Fibroblast of the aortic adventitia (primary cell): ENCODE data around the gene ENTPD6. TPM values are rescaled to one million over a fixed set of nuclear protein-coding genes. Genes with fewer than 3 reads are reported as not detected.

ENCODE experiments used
- DNase-seq: peaks from one replicate; pipeline ENCODE4 v3.0.0-alpha.2; 2010; ENCODE audit warnings: low read depth
- H3K4me3 ChIP-seq: 2 replicates; pipeline ENCODE4 v1.5.1; 2011; ENCODE audit warnings: low read depth, mild to moderate bottlenecking, control low read depth, low read length, moderate library complexity
- CTCF ChIP-seq: IDR thresholded peaks from 2 replicates; pipeline ENCODE4 v1.5.1; 2011; ENCODE audit warnings: mild to moderate bottlenecking, low read length, control low read depth, inconsistent platforms; ENCODE audit not compliant: insufficient read depth
- total RNA-seq: library from RNA; depleted of rRNA; stranded (reverse); fragments of >200 nt; gene quantifications from 2 replicates; pipeline ENCODE4 v1.2.3, GENCODE V29; 2012; ENCODE audit warnings: low replicate concordance

Gene ENTPD6
- total RNA-seq, 1 donor, result 40.5 TPM

DNA sequence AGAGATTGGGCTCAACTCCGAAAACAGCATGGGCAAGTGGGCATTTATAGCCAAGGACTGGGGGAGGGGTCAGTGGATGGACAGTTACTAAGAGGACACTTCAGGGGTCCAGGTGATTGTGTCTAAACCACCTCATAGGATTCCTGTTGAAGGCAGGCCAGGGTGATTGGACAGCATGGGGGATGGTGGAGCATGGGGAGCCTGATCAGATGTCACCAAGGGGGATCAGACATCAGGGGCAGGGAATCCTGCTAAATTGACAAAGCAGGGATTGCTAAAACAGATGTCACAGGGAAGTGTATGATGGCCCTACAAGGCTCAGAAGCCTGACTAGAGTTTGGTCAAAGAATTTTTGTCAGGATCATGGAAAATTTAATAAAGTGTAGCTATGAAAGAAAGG is 49.9 kb downstream of the ENTPD6 start:
- TF ChIP-seq CTCF, result no peak
- DNase-seq, result no peak

DNA sequence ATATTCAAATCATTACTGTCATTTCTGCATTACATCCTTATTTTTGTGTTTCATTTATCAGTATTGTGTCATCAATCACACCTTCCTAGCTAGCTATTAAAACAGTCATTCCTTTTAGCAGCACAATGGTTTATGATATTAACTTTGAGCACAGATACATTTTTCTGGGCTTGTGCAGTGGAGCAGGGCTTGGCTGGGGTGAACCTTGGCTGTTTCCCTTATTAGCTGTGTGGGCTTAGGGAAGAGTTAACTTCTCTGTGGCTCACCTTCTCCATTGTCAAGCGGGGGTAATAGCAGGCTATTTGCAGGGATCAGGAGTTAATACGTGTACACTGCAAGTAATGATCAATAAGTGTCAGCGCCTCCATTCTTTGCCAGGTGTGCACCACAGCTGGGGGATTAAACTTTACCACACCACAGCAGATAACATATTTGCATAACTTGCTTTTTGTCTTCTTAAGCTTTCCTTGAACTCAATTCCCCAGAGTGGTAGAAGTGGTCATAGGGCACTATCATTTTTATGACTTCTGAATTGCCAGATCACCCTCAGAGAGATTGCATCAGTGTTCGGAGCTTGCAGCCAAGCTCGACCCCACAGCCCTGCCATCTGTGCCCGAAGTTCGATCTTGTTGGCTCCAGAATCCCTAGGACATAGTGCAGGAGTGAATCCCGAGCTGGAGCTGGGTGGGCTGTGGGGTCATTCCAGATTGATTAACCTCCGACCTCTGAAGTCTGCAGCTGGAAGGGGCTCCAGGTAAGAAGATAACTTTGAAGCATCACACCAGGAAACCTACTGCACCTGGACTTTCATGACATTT is 50.9 kb downstream of the ENTPD6 start:
- peak overlapping the region; percentile 72 for H3K4me3 ChIP-seq
- no peak for TF ChIP-seq CTCF
- no peak for DNase-seq

More for the DNA sequence above, 49.9 kb downstream of the ENTPD6 start:
- H3K4me3 ChIP-seq, result no peak overlapping the region

DNA sequence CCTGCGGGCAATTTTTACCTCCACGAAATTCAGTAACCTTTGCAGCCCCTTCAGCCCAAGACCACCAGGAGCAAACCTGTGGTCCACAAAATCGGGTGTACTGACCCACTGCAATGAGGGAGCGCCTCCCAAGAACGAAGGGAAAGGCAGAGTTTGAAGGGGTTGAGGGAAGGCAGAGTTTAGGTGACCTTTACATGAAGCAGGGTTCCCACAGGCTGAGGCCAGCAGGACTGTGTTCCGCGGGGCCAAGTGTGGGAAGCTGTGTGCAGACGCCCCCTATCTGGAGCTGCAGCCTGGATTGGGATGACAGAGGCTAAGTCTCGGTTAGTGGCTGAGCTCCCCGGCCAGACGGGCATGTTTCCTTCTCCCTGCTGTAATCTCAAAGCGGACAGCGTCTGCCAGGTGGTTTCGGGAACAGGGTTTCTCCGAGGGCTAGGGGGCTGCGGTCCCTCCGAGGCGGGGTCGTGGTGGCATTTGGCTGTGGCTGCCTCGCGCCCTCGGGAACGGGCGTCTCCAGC is 51.5 kb downstream of the ENTPD6 start:
- peak; percentile 59 for DNase-seq
- peak overlapping the region; percentile 72 for H3K4me3 ChIP-seq
- peak; percentile 47 for TF ChIP-seq CTCF

DNA sequence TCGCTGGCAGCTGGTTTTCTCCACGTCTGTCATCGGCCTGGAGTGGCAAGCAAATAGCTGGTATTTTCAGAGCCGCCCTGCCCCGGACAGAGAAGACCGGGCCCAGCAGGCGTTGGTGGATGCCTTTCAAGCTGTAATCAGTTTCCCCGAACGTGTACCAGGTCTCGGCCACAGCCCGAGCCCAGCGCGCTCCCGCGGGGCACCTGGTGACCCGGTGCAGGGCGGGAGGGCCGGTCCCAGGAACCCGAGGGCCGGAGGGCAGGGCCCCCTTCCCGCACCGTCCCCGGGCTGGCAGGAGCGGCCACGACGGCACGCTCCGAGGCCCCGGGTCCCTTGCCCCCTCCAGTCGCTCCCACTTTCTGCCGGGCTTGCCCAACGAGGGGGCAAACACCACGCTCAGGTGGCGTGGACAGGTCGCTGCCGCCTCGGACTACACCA is 52.0 kb downstream of the ENTPD6 start:
- no peak for TF ChIP-seq CTCF
- H3K4me3 ChIP-seq, result peak overlapping the region; percentile 72
- DNase-seq, result no peak

GRCh38 chr20:25247956-25248785 is 52.7 kb downstream of the ENTPD6 start, which contains the start of gene PYGB:
Gene PYGB, plus strand, starts transcription at chr20:25248085. Its CDS starts 94 bp downstream, at chr20:25248179.
- DNase-seq, result peak; percentile 81
- H3K4me3 ChIP-seq, result peak within 1 kb of the TSS; percentile 75
- TF ChIP-seq CTCF, result no peak

DNA sequence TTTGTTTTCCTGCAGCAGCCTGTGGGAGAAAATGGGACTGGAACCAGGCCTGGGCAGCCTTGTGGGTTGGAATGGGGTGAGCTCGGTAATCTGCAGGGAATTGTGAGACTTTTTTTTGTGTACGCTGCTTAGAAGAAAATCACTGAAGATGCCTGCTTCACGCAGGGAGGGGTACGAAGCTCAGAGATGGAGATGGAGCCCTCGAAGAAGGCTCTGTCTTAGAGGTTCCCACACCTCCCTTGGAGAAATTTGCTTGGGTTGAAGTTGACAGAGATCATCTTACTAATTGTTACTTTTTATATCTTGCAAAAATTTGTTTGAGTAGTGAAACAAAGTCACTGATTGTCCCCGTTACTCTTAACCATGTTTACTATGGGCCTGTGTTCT is 53.3 kb downstream of the ENTPD6 start:
- DNase-seq, result peak; percentile 63
- TF ChIP-seq CTCF, result no peak
- H3K4me3 ChIP-seq, result peak overlapping the region; percentile 75
